GM12878 (cell line): Measurements from ENCODE around the gene VMO1. TPM values are rescaled to one million over a fixed set of nuclear protein-coding genes. Genes with fewer than 3 reads are reported as not detected.

Experiments
- ATAC-seq: fragments of 200-7000 bp; cut with Tn5 transposase; 3 replicates; pipeline ENCODE4 v1.9.1; 2020; ENCODE audit warnings: mild to moderate bottlenecking, moderate library complexity
- BruUV-seq: library from RNA; stranded (reverse); fragments of 400-500 nt; replicated peaks from 2 replicates; lab custom pipeline; 2021; lab: Mats Ljungman, UMichigan
- CTCF ChIA-PET: fragments of 300-600 bp; sonication (Branson Sonifier 250); formaldehyde crosslinking; extraction: SDS; loops from one replicate; lab custom pipeline; 2021; ENCODE audit warnings: inconsistent platforms; lab: Yijun Ruan, JAX
- POLR2A ChIA-PET: fragments of 350-600 bp; formaldehyde crosslinking; extraction: SDS; loops from one replicate; lab custom pipeline; 2021; ENCODE audit warnings: inconsistent platforms; lab: Charles Lee
- RAD21 ChIA-PET: fragments of 300-600 bp; sonication (Branson Sonifier 250); formaldehyde crosslinking; loops from one replicate; lab custom pipeline; 2023; ENCODE audit warnings: antibody characterized with exemption; ENCODE audit not compliant: unreplicated experiment; lab: Charles Lee
- SMC1A ChIA-PET: fragments of 300-600 bp; sonication (Branson Sonifier 250); formaldehyde crosslinking; loops from one replicate; lab custom pipeline; 2023; ENCODE audit not compliant: unreplicated experiment, uncharacterized antibody; lab: Charles Lee
- DNase-seq: peaks from one replicate; pipeline ENCODE4 v3.0.0-alpha.2; 2011; ENCODE audit warnings: low read depth, low spot score
- FAIRE-seq: peaks from 3 replicates; lab custom pipeline; 2011; peaks lifted over from hg19 to GRCh38; lab: Jason Lieb, UNC
- H2AFZ ChIP-seq: 2 replicates; pipeline ENCODE4 v1.6.0; 2011; ENCODE audit warnings: low read depth, low read length, control low read depth; ENCODE audit not compliant: control insufficient read depth
- H3K27ac ChIP-seq: 2 replicates; pipeline ENCODE4 v1.5.1; 2011; ENCODE audit warnings: control low read depth; ENCODE audit not compliant: control insufficient read depth, insufficient read depth
- H3K27me3 ChIP-seq, 2 experiments: replicated peaks in 1 of 2; 2 replicates each; pipeline versions ENCODE4 v1.6.0 to v1.6.1; 2011; ENCODE audit warnings: low read length in 1 of 2; ENCODE audit not compliant: control insufficient read depth in 2 of 2, insufficient read depth in 2 of 2
- H3K36me3 ChIP-seq, 2 experiments: 2 replicates each; pipeline ENCODE4 v1.5.1; 2011; ENCODE audit warnings: low read length in 1 of 2; ENCODE audit not compliant: control insufficient read depth in 2 of 2, insufficient read depth in 2 of 2
- H3K4me1 ChIP-seq: 2 replicates; pipeline ENCODE4 v1.6.1; 2011; ENCODE audit warnings: mild to moderate bottlenecking, low read length, moderate library complexity, mixed read lengths; ENCODE audit not compliant: control insufficient read depth, insufficient read depth
- H3K4me2 ChIP-seq: 2 replicates; pipeline ENCODE4 v1.6.0; 2011; ENCODE audit warnings: control low read depth; ENCODE audit not compliant: control insufficient read depth, insufficient read depth
- H3K4me3 ChIP-seq: fragments of 200-600 bp; sonication (generic); 2 replicates; pipeline ENCODE4 v1.5.1; 2016
- H3K79me2 ChIP-seq: 2 replicates; pipeline ENCODE4 v1.6.0; 2011; ENCODE audit warnings: low read length; ENCODE audit not compliant: control insufficient read depth, insufficient read depth
- H3K9ac ChIP-seq: 2 replicates; pipeline ENCODE4 v1.8.0; 2011; ENCODE audit warnings: low read length, control low read depth, mixed read lengths; ENCODE audit not compliant: control insufficient read depth, insufficient read depth
- H3K9me3 ChIP-seq: replicated peaks from 3 replicates; pipeline ENCODE4 v1.5.1; 2011; ENCODE audit warnings: mild to moderate bottlenecking, low read length; ENCODE audit not compliant: control insufficient read depth, insufficient read depth
- H4K20me1 ChIP-seq: 2 replicates; pipeline ENCODE4 v1.6.0; 2011; ENCODE audit not compliant: control insufficient read depth, insufficient read depth
- BACH1 ChIP-seq: fragments of 450-650 bp; IDR thresholded peaks from 2 replicates; pipeline ENCODE4 v1.6.1; 2017; ENCODE audit warnings: mild to moderate bottlenecking, borderline replicate concordance
- DPF2 ChIP-seq: fragments of 450-650 bp; IDR thresholded peaks from 2 replicates; pipeline ENCODE4 v1.6.1; 2017; ENCODE audit warnings: mild to moderate bottlenecking
- E2F8 ChIP-seq: fragments of 450-650 bp; IDR thresholded peaks from 2 replicates; pipeline ENCODE4 v1.6.1; 2018; ENCODE audit warnings: mild to moderate bottlenecking, low read depth, moderate library complexity; ENCODE audit not compliant: partially characterized antibody
- ESRRA ChIP-seq: IDR thresholded peaks from 2 replicates; pipeline ENCODE4 v1.6.1; 2012; ENCODE audit warnings: mild to moderate bottlenecking, low read length, improper control_type of control experiment
- GATAD2B ChIP-seq: fragments of 450-650 bp; conservative IDR thresholded peaks from 2 replicates; pipeline ENCODE4 v1.6.1; 2017; ENCODE audit warnings: low read depth, mild to moderate bottlenecking, moderate library complexity
- HCFC1 ChIP-seq: fragments of 150-350 bp; IDR thresholded peaks from 2 replicates; pipeline ENCODE4 v1.6.1; 2014; ENCODE audit warnings: low read length
- HDAC6 ChIP-seq: fragments of 200-600 bp; sonication (generic); IDR thresholded peaks from one replicate; pipeline ENCODE4 v1.8.0; 2017; ENCODE audit warnings: antibody characterized with exemption; ENCODE audit not compliant: unreplicated experiment
- LARP7 ChIP-seq: fragments of 450-650 bp; IDR thresholded peaks from 2 replicates; pipeline ENCODE4 v1.6.1; 2017; ENCODE audit warnings: mild to moderate bottlenecking
- MYC ChIP-seq: IDR thresholded peaks from 2 replicates; pipeline ENCODE4 v1.6.1; 2011; ENCODE audit warnings: mild to moderate bottlenecking, low read length, moderate library complexity, inconsistent platforms; ENCODE audit not compliant: insufficient read depth, insufficient replicate concordance, insufficient read length, severe bottlenecking
- NR2F1 ChIP-seq: fragments of 450-650 bp; conservative IDR thresholded peaks from 2 replicates; pipeline ENCODE4 v1.6.1; 2017; ENCODE audit warnings: mild to moderate bottlenecking
- SKIL ChIP-seq: fragments of 450-650 bp; IDR thresholded peaks from 2 replicates; pipeline ENCODE4 v1.6.1; 2017; ENCODE audit warnings: mild to moderate bottlenecking, low read depth, inconsistent platforms; ENCODE audit not compliant: poor library complexity, severe bottlenecking
- SMARCA5 ChIP-seq: fragments of 450-650 bp; IDR thresholded peaks from 2 replicates; pipeline ENCODE4 v1.6.1; 2017; ENCODE audit warnings: mild to moderate bottlenecking
- SMC3 ChIP-seq: IDR thresholded peaks from 2 replicates; pipeline ENCODE4 v1.6.1; 2011; ENCODE audit warnings: low read length, improper control_type of control experiment, borderline replicate concordance
- SRF ChIP-seq, 2 experiments: IDR thresholded peaks; 2 replicates each; pipeline ENCODE4 v1.6.1; 2011; ENCODE audit warnings: low read depth in 2 of 2, low read length in 2 of 2, mild to moderate bottlenecking in 1 of 2, moderate library complexity in 1 of 2
- SUZ12 ChIP-seq: fragments of 200-600 bp; sonication (generic); IDR thresholded peaks from one replicate; pipeline ENCODE4 v1.6.1; 2018; ENCODE audit warnings: antibody characterized with exemption, mild to moderate bottlenecking; ENCODE audit not compliant: unreplicated experiment
- YBX1 ChIP-seq: fragments of 450-650 bp; IDR thresholded peaks from 2 replicates; pipeline ENCODE4 v1.6.1; 2016; ENCODE audit warnings: antibody characterized with exemption
- ZBED1 ChIP-seq: IDR thresholded peaks from 2 replicates; pipeline ENCODE4 v1.6.1; 2016; ENCODE audit warnings: borderline replicate concordance
- WGBS: methylation state at CpG from one replicate; pipeline ENCODE4 v1.1.6; 2016; ENCODE audit warnings: low lambda C conversion rate; ENCODE audit not compliant: insufficient replicate concordance, insufficient coverage; ENCODE audit errors: missing lambda C conversion rate; 5-methylcytosine and 5-hydroxymethylcytosine counted together
- in situ Hi-C: fragments of 300-500 bp; cut with MboI; formaldehyde crosslinking; loops from 9 replicates; pipeline ENCODE4 v1.14.3; 2018; ENCODE audit warnings: mixed read lengths
- intact Hi-C: fragments of 100-400 bp; cut with micrococcal nuclease; formaldehyde crosslinking; loops from one replicate; pipeline ENCODE4 v1.14.2; 2022; ENCODE audit not compliant: unreplicated experiment
- polyA plus RNA-seq, 11 experiments: library from polyadenylated mRNA; depleted of rRNA in 4 of 11; unstranded in 6 of 11; stranded (reverse) in 5 of 11; fragments of >200 nt; fragmentation: Nextera tagmentation in 4 of 11; fragmentation: Illumina TruSeq in 1 of 11; extraction: Ambion mirVana in 4 of 11; extraction: Trizol in 1 of 11; gene quantifications; 1 replicate in 1 of 11; 2 replicates in 10 of 11; pipeline versions ENCODE4 v1.2.1 to v1.2.3, GENCODE V29; 2011 to 2016; ENCODE audit warnings: inconsistent platforms in 2 of 11, missing spikeins in 2 of 11, low read depth in 1 of 11
- total RNA-seq, 4 experiments: library from RNA; depleted of rRNA in 3 of 4; stranded (reverse); fragments of >200 nt in 3 of 4; fragmentation: Illumina TruSeq in 1 of 4; extraction: Trizol in 1 of 4; gene quantifications; 2 replicates each; pipeline versions ENCODE4 v1.2.1 to v1.2.3, GENCODE V29; 2013 to 2021

Gene VMO1
- total and polyA plus RNA-seq, 10 of the 15 experiments (the other 5 are each of a cell fraction or from before 2014, with no cell fraction given): 0.27 to 0.54 (median 0.31) TPM; not detected in 7

- Histone ChIP-seq H3K27ac (no peak overlapping the region), H3K4me1 (peaks cover 7% of the 10 kb centered on the region; the same call in 1 of the 2 replicates), H4K20me1 (no peaks in the 10 kb centered on the region), H3K27me3 (peaks cover 9 to 15% of the 10 kb centered on the region in 2 experiments), H3K9me3 (no peaks in the 10 kb centered on the region), H3K4me2 (no peak overlapping the region), H3K9ac (no peak overlapping the region), H3K79me2 (no peaks in the 10 kb centered on the region), H2AFZ (no peak overlapping the region)
- no peak for DNase-seq
- 74% methylated on average over 8 of the region's 8 CpGs for WGBS
- intact Hi-C loops (no loop called here), in situ Hi-C loops (no loop called here)
- ChIA-PET POLR2A (interaction anchor here (0.6 kb wide), 1 partner anchor 94 kb away, joined by 4 read pairs; no protein-coding TSS in a partner anchor), RAD21 (no interaction called here), CTCF (interaction anchor here (1.4 kb wide), 1 partner anchor 11 kb away, joined by 3 read pairs; no protein-coding TSS in a partner anchor), SMC1A (no interaction called here)
- no TSS peak for BruUV-seq
- no peak for FAIRE-seq
- TF ChIP-seq YBX1 (no peak), HCFC1 (no peak), ESRRA (no peak), DPF2 (no peak), SKIL (no peak), MYC (no peak), NR2F1 (no peak), GATAD2B (no peak), ZBED1 (no peak), HDAC6 (no peak), SMARCA5 (no peak), BACH1 (no peak), SRF (IDR thresholded peaks at IDR 0.05; ENCODE audit: low read depth in 2 of 2, low read length in 2 of 2) (no peak), E2F8 (no peak), SMC3 (no peak), SUZ12 (no peak), LARP7 (no peak)
- TF ChIP-seq, all 136 proteins: peak for 0
- Histone ChIP-seq H3K36me3 (no peaks in the 10 kb centered on the region), H3K4me3 (no peak overlapping the region)
- ATAC-seq: no peak
Measured at GRCh38 chr17:4743216-4743615, 42.9 kb downstream of the VMO1 start.
